HG03139 (cell line): ENCODE data around the gene IZUMO1.

ENCODE experiments used
- ATAC-seq: cut with Tn5 transposase; IDR thresholded peaks from one replicate; pipeline ENCODE4 v1.9.1; 2021; ENCODE audit not compliant: unreplicated experiment

The IZUMO1 gene

GRCh38 chr19:48757741-48758144 is 11.0 kb upstream of the IZUMO1 start:
- ATAC-seq = no peak

GRCh38 chr19:48757089-48757675 is 10.5 kb upstream of the IZUMO1 start:
- no peak for ATAC-seq

- no peak for ATAC-seq
These were observed 10.0 kb upstream of the IZUMO1 start for GRCh38 chr19:48756686-48757085.

- no peak for ATAC-seq
These were observed 9.5 kb upstream of the IZUMO1 start for GRCh38 chr19:48756212-48756611.

- no peak for ATAC-seq
These were observed 9.1 kb upstream of the IZUMO1 start for GRCh38 chr19:48755787-48756186.

GRCh38 chr19:48755084-48755641 is 8.5 kb upstream of the IZUMO1 start, which contains the start of gene FGF21:
FGF21 (plus strand) TSS chr19:48755524; CDS start chr19:48756237, 713 bp downstream.
- ATAC-seq = no peak

GRCh38 chr19:48752496-48753365 is 6.0 kb upstream of the IZUMO1 start, which contains the start of gene FUT1:
FUT1 (minus strand) TSS chr19:48752641; CDS start chr19:48751281, 1,360 bp downstream.
- no peak for ATAC-seq

GRCh38 chr19:48751845-48752495 is 5.3 kb upstream of the IZUMO1 start:
- ATAC-seq = no peak

GRCh38 chr19:48750771-48751504 is 4.2 kb upstream of the IZUMO1 start:
- no peak for ATAC-seq

- ATAC-seq = no peak
These were observed 3.6 kb upstream of the IZUMO1 start for GRCh38 chr19:48750351-48750750.

- ATAC-seq = no peak
These were observed 3.0 kb upstream of the IZUMO1 start for GRCh38 chr19:48749571-48750198.

- ATAC-seq = no peak
These were observed 599 bp downstream of the IZUMO1 start for GRCh38 chr19:48746110-48746509.

- no peak for ATAC-seq
These were observed 1.3 kb downstream of the IZUMO1 start for GRCh38 chr19:48745208-48745995.

GRCh38 chr19:48742096-48742495 is 4.6 kb downstream of the IZUMO1 start:
- ATAC-seq = no peak

GRCh38 chr19:48741129-48741999 is 5.3 kb downstream of the IZUMO1 start:
- no peak for ATAC-seq

GRCh38 chr19:48740164-48740972 is 6.3 kb downstream of the IZUMO1 start, which contains the start of gene RASIP1:
RASIP1 (minus strand) TSS chr19:48740610; CDS start chr19:48740282, 328 bp downstream.
- ATAC-seq = no peak

GRCh38 chr19:48739404-48740163 is 7.1 kb downstream of the IZUMO1 start:
- no peak for ATAC-seq
